Caco-2 (cell line): ENCODE data around the gene IL17F. TPM values are rescaled to one million over a fixed set of nuclear protein-coding genes. Genes with fewer than 3 reads are reported as not detected.

Source experiments
- BruUV-seq: library from RNA; stranded (reverse); fragments of 400-500 nt; replicated peaks from 2 replicates; lab custom pipeline; 2021; lab: Mats Ljungman, UMichigan
- CTCF ChIA-PET: fragments of 300-600 bp; sonication (Branson Sonifier 250); formaldehyde crosslinking; loops from one replicate; lab custom pipeline; 2022; ENCODE audit warnings: antibody characterized with exemption; lab: Charles Lee
- POLR2A ChIA-PET: fragments of 300-600 bp; sonication (Branson Sonifier 250); formaldehyde crosslinking; loops from one replicate; lab custom pipeline; 2022; ENCODE audit warnings: antibody characterized with exemption; lab: Charles Lee
- DNase-seq, 2 experiments: peaks; one replicate each; pipeline versions ENCODE4 v3.0.0 to v3.0.0-alpha.2; 2020 to 2022
- H3K27me3 ChIP-seq: replicated peaks from 2 replicates; pipeline ENCODE4 v1.6.0; 2011; ENCODE audit warnings: low read length; ENCODE audit not compliant: control insufficient read depth, insufficient read depth
- H3K36me3 ChIP-seq: 2 replicates; pipeline ENCODE4 v1.5.1; 2011; ENCODE audit warnings: low read length; ENCODE audit not compliant: control insufficient read depth, insufficient read depth
- H3K4me1 ChIP-seq: fragments of 250-450 bp; sonication (Bioruptor Pico); 2 replicates; pipeline ENCODE4 v1.5.1; 2020; ENCODE audit warnings: mild to moderate bottlenecking
- H3K4me3 ChIP-seq: 2 replicates; pipeline ENCODE4 v1.5.1; 2011; ENCODE audit warnings: low read depth, mild to moderate bottlenecking, control low read depth, low read length
- H3K9me3 ChIP-seq: fragments of 250-450 bp; sonication (Bioruptor Pico); 2 replicates; pipeline ENCODE4 v1.5.1; 2020; ENCODE audit warnings: mild to moderate bottlenecking, moderate library complexity
- H3K27ac Mint-ChIP-seq: one replicate; pipeline ENCODE4 v1.8.0; 2022; ENCODE audit warnings: mixed read lengths; ENCODE audit not compliant: unreplicated experiment
- H3K27me3 Mint-ChIP-seq: one replicate; pipeline ENCODE4 v1.8.0; 2022; ENCODE audit warnings: mixed read lengths; ENCODE audit not compliant: insufficient read depth, unreplicated experiment
- H3K36me3 Mint-ChIP-seq: one replicate; pipeline ENCODE4 v1.8.0; 2022; ENCODE audit warnings: mild to moderate bottlenecking, mixed read lengths; ENCODE audit not compliant: insufficient read depth, unreplicated experiment
- H3K4me1 Mint-ChIP-seq: one replicate; pipeline ENCODE4 v1.8.0; 2022; ENCODE audit warnings: low read depth, mixed read lengths; ENCODE audit not compliant: unreplicated experiment
- H3K4me3 Mint-ChIP-seq: one replicate; pipeline ENCODE4 v1.8.0; 2022; ENCODE audit warnings: mild to moderate bottlenecking, moderate library complexity, mixed read lengths; ENCODE audit not compliant: unreplicated experiment
- H3K9me3 Mint-ChIP-seq: one replicate; pipeline ENCODE4 v1.8.0; 2022; ENCODE audit warnings: mixed read lengths; ENCODE audit not compliant: unreplicated experiment
- intact Hi-C: fragments of 100-400 bp; cut with micrococcal nuclease; formaldehyde crosslinking; loops from one replicate; pipeline ENCODE4 v1.10.0; 2022; ENCODE audit not compliant: unreplicated experiment
- total RNA-seq: library from RNA; stranded (reverse); gene quantifications from 2 replicates; pipeline ENCODE4 v1.2.3, GENCODE V29; 2022
- TF ChIP-seq, protein P1 (sequence below), 2 experiments: fragments of 200-600 bp in 1 of 2; IDR thresholded peaks; 1 replicate in 1 of 2; 2 replicates in 1 of 2; pipeline versions ENCODE4 v1.5.1 to v1.8.0; 2011 to 2022; ENCODE audit warnings: antibody characterized with exemption in 1 of 2, control low read depth in 1 of 2, inconsistent platforms in 1 of 2, low read depth in 1 of 2, low read length in 1 of 2, mild to moderate bottlenecking in 1 of 2, moderate library complexity in 1 of 2; ENCODE audit not compliant: insufficient read depth in 1 of 2, severe bottlenecking in 1 of 2, unreplicated experiment in 1 of 2

IL17F gene
- total RNA-seq, 1 experiment from 2014 or later = not detected

DNA sequence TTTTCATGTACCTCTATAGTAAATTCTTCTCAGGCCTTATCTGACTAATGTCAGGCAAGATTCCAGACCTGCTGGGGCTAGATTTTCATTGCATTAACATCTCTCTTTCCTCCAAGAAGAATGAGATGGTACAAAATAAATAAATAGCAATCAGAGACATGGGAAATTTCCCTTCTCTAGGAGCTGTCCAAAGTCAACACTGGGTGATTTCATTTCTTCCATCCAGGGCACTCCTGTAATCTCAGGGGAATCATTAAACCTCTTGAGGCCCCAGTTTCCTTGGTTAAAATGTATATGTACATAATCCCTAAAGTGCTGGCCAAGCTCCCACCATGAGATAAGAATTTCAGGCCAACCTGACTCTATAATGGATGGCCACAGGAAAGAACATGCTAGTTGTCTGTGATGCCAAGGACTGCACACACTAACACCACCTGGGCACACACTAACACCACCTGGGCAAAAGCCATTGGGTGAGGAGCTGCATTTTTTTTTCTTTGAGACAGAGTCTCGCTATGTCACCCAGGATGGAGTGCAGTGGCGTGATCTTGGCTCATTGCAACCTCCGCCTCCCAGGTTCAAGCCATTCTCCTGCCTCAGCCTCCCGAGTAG lies 912 bp downstream of the IL17F start:
- H3K4me3 ChIP-seq = no peak overlapping the region
- DNase-seq = no peak
- peaks cover 1% of the 10 kb centered on the region; the same call in 1 of the 2 replicates for H3K4me1 ChIP-seq
- Mint-ChIP-seq H3K4me1 (peaks cover 2% of the 10 kb centered on the region), H3K27me3 (no peaks in the 10 kb centered on the region), H3K9me3 (no peaks in the 10 kb centered on the region), H3K27ac (no peak overlapping the region), H3K36me3 (no peaks in the 10 kb centered on the region), H3K4me3 (no peak overlapping the region)
- no peaks in the 10 kb centered on the region for H3K27me3 ChIP-seq
- ChIA-PET CTCF (no interaction called here), POLR2A (no interaction called here)
- no peaks in the 10 kb centered on the region for H3K9me3 ChIP-seq
- H3K36me3 ChIP-seq = no peaks in the 10 kb centered on the region
- TF ChIP-seq, protein P1, sequence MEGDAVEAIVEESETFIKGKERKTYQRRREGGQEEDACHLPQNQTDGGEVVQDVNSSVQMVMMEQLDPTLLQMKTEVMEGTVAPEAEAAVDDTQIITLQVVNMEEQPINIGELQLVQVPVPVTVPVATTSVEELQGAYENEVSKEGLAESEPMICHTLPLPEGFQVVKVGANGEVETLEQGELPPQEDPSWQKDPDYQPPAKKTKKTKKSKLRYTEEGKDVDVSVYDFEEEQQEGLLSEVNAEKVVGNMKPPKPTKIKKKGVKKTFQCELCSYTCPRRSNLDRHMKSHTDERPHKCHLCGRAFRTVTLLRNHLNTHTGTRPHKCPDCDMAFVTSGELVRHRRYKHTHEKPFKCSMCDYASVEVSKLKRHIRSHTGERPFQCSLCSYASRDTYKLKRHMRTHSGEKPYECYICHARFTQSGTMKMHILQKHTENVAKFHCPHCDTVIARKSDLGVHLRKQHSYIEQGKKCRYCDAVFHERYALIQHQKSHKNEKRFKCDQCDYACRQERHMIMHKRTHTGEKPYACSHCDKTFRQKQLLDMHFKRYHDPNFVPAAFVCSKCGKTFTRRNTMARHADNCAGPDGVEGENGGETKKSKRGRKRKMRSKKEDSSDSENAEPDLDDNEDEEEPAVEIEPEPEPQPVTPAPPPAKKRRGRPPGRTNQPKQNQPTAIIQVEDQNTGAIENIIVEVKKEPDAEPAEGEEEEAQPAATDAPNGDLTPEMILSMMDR (IDR thresholded peaks at IDR 0.05; ENCODE audit: insufficient read depth in 1 of 2, low read depth in 1 of 2, low read length in 1 of 2, severe bottlenecking in 1 of 2, unreplicated experiment in 1 of 2) = no peak
- intact Hi-C loops = no loop called here
- no TSS peak for BruUV-seq

DNA sequence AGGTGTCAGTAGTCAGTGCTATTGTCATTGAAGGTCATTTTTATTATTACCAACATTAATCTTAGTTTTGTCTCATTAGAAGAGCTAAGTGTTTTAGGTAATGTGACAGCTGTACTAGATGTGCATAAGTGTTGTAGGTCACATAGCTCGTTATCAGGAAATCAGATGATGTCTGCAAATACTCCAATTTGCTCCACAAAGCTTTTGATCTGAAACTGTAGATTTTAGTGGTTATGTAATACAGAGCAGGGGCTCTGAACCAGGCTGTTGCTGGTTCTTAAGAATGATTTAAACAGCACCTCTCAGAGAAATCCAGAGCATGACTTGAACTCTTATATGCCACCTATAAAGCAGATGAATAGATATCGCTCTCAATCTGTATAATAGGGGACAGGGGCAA lies 2.5 kb downstream of the IL17F start:
- Histone ChIP-seq H3K4me1 (no peaks in the 10 kb centered on the region), H3K4me3 (no peak overlapping the region), H3K27me3 (no peaks in the 10 kb centered on the region), H3K9me3 (no peaks in the 10 kb centered on the region), H3K36me3 (no peaks in the 10 kb centered on the region)
- no TSS peak for BruUV-seq
- Mint-ChIP-seq H3K9me3 (no peaks in the 10 kb centered on the region), H3K36me3 (no peaks in the 10 kb centered on the region), H3K27ac (no peak overlapping the region), H3K4me1 (no peaks in the 10 kb centered on the region), H3K27me3 (peaks cover 2% of the 10 kb centered on the region), H3K4me3 (no peak overlapping the region)
- DNase-seq = no peak
- CTCF ChIA-PET = no interaction called here
- intact Hi-C loops = no loop called here
- TF ChIP-seq, protein P1 (IDR thresholded peaks at IDR 0.05; ENCODE audit: insufficient read depth in 1 of 2, low read depth in 1 of 2, low read length in 1 of 2, severe bottlenecking in 1 of 2, unreplicated experiment in 1 of 2) = no peak
- POLR2A ChIA-PET = no interaction called here

- Mint-ChIP-seq H3K27ac (no peak overlapping the region), H3K4me1 (no peaks in the 10 kb centered on the region), H3K27me3 (peaks cover 4% of the 10 kb centered on the region), H3K9me3 (no peaks in the 10 kb centered on the region), H3K36me3 (no peaks in the 10 kb centered on the region), H3K4me3 (no peak overlapping the region)
- intact Hi-C loops = loop anchor here (1.0 kb wide), 4 partner anchors 29 to 171 kb away; partner anchors contain the start of gene PKHD1
- Histone ChIP-seq H3K27me3 (no peaks in the 10 kb centered on the region), H3K36me3 (no peaks in the 10 kb centered on the region), H3K4me3 (no peak overlapping the region), H3K4me1 (no peaks in the 10 kb centered on the region), H3K9me3 (no peaks in the 10 kb centered on the region)
- TF ChIP-seq, protein P1 (IDR thresholded peaks at IDR 0.05; ENCODE audit: insufficient read depth in 1 of 2, low read depth in 1 of 2, low read length in 1 of 2, severe bottlenecking in 1 of 2, unreplicated experiment in 1 of 2) = peak; percentile 59 to 80
- no TSS peak for BruUV-seq
- ChIA-PET POLR2A (no interaction called here), CTCF (interaction anchor here (0.5 to 2.1 kb wide), 9 partner anchors 22 to 185 kb away, joined by 3 to 11 read pairs (median 3); no protein-coding TSS in a partner anchor)
- DNase-seq = peak; percentile 60 to 63
These were observed 10.1 kb downstream of the IL17F start for GRCh38 chr6:52233975-52234823.
